Measurements from ENCODE around the gene CPNE2.

CPNE2 gene

GRCh38 chr16:57146040-57146647, 53.8 kb downstream of the CPNE2 start:
- DNase-seq: no peak

DNA sequence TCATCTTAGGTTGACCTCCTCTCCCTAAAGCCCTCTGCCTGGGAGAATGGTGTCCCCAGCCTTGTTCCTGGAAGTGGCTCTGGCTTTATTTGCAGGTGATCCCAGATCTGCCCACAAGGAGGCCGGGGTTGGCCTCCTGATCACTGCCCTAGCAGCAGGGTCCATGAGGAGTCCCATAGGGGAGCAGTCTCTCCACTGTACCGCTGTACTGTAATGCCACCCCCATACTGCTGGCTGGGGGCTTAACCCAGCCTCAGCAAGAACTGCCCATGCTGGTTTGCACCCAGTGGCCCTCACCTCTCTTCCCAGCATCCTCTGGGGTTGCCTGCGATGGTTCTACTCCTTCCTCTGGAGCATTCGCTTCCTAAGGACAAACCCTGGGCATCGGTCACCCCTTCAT, 54.4 kb downstream of the CPNE2 start:
- no peak for DNase-seq

GRCh38 chr16:57147381-57148221, 55.2 kb downstream of the CPNE2 start:
- DNase-seq: no peak

GRCh38 chr16:57148481-57148880, 56.1 kb downstream of the CPNE2 start:
- DNase-seq: no peak

GRCh38 chr16:57149391-57149790, 57.0 kb downstream of the CPNE2 start:
- no peak for DNase-seq

GRCh38 chr16:57150682-57151330, 58.4 kb downstream of the CPNE2 start:
- no peak for DNase-seq

DNA sequence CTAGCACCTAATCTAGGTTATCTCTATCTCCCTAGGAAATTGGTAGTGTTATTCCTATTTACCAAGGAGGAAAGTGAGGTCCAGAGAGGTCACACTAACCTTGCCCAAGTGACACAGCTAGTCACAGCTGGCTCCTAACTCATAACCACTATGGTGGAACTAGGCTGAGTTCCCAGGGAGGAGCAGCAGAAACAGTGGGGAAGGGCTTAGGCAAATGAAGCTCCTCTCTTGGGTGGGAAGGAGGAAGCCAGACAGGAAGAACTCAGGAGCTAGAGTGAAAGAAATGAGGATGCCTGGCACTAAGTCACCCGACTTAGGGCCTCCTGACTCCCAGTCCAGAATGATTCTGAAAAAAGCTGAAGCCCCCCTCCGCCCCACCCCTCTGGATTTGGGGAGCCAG, 59.0 kb downstream of the CPNE2 start:
- no peak for DNase-seq

DNA sequence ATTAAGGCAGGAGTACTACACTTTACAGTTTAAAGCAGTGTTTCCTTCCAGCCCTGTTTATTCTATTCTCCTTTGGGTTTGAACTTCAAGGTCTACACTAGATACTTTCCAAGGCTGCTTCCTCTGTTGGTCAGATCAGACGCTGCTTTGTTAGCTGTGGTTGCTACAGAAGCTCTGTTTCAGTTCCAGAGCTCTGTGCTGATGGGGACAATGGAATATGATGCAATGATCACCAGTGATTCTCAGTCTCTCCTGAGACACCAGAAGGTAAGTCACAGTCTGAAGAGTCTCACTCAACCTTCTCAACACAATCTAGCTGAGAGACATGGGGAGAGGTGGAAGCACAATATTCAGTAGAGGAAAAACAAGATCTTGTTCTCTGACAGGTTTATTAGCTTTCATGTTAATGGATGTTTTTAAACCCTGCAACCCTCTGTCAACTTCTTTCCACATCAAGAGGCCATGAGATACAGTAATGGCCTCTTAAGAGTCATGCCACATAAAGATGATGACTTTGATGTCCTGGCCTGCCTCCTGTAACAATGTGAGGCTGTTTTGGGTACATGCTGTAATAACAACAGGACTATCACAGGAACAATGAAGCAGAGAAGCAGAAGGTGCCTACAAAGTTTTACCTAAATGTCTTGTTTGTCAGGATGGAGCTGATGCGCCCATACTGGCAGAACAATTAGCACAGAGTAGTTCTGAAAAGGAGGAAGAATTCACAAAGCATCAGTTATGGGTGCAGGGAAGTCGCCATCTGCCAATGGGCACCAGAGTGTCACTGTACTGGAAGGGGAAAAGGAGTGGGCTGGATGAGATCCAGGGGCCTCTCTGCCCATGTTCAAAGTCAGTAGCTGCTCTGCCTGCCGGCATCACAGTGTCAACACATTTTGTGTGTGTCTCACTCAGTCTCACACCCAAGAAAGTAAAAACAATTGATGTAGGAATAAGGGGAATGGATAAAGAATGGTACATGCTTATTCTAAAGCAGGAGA, 60.0 kb downstream of the CPNE2 start:
- peak; percentile 45 for DNase-seq

DNA sequence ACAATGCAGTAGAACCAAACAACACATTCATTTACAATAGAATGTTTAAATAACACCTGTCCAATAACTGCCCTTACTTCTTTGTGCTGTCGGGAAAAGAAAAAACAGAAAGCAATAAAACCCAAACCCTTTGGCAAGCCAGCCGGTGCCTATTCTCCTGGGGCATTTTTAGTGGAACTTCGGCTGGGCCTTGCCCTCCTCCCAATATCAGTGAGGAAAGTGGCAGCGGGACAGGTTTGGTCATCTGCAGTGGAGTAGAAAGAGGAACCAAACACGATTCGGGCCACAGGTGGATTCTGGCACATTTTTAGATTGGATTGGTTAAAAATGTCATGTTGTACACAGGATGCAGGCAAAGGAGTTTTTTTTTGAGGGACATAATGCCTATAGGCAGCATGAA, 61.5 kb downstream of the CPNE2 start:
- no peak for DNase-seq

DNA sequence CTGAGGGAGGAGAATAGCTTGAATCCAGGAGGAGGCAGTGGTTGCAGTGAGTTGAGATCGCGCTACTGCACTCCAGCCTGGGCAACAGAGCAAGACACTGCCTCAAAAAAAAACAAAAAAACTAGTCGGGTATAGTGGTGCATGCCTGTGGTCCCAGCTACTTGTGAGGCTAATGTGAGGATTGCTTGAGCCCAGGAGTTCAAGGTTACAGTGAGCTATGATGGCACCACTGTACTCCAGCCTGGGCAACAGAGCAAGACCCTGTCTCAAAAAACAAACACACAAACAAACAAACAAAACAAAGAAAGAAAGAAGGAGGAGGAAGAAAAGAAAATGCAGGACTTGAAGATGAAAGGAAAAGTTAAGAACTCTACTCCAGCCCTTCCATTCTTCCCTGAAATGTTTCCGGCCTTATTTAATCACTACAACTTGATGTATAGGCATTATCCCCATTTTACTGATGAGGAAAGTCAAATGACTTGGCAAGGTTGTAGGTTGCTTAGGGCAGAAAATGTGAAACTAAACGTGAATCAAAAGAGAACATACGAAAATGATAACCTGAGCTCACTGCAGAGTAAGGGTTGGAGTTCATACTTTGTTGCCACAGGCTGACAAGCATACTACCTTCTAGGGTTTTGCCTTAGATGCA, 63.4 kb downstream of the CPNE2 start:
- no peak for DNase-seq

DNA sequence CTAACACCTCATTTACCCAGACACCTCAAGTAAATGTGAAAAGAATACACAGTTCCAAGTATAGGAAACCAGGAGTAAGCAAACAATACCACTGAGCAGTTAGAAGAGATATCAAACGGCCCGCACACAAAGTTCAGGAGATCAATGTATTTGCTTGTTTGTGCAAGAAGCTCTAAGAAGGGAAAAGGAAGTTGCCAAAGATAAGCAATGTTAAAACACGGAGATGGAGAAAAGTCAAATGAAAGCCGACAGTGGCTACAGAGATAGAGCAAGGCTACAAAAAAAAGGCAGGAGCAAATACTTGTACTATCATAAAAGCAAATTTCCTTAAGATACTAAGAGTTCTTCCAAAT, 63.9 kb downstream of the CPNE2 start:
- no peak for DNase-seq

DNA sequence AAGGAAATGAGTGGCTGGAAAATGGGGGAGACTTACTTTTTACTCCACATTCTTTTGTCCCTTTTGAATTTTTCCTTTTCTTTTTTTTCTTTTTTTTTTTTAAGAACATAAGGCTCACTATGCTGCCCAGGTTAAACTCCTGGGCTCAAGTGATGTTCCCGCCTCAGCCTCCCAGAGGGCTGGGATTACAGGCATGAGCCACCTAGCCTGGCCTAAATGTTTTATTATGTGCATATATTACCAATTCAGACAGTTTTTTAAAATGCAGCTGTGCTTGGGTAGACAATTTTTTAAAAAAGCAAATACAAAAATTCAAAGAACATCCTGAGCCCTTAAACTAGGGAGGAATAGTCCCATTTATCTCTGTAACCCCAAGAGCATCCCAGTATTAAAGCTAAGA, 65.2 kb downstream of the CPNE2 start:
- DNase-seq: no peak

DNA sequence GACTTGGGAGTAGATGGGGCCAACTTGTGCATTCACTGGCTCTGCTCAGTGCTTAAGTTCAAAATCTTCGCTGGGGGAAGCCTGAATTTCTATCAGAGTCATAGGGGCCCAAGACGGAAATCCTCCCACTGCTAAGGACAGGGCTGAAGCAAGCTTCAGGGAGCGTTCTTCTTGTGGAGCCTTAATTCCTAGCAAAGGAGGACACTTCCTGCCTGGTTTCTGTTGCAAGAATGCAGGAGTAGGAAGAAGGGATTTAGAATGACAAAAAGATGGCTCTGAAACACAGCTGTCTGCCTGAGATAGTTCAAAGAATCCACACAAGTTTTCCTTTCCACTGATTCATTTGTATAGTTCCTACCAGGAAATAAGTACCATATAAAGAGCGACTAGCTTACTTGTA, 67.1 kb downstream of the CPNE2 start:
- no peak for DNase-seq

DNA sequence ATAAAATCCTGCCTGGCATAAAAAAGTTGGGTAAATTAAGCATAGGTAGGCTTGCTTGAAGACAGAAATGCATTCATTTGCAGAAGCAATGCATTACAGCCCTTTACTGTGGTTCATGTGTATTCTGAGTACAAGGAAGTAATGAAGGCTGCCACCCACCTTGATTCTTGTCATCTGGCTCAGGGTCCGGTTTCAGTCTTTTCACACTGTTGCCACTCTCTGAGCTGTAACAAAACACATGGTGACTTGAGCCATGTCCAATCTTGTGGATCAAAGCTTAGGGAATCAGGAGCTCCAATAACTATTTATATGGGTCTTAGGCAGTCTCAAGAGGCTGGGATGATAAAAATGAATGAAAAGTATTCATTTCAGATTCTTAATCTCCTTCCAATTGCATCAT, 71.5 kb downstream of the CPNE2 start:
- no peak for DNase-seq

GRCh38 chr16:57165483-57165882, 73.1 kb downstream of the CPNE2 start:
- DNase-seq: no peak

GRCh38 chr16:57165938-57166337, 73.6 kb downstream of the CPNE2 start:
- peak; percentile 24 for DNase-seq

GRCh38 chr16:57166451-57166850, 74.1 kb downstream of the CPNE2 start:
- DNase-seq: no peak

DNA sequence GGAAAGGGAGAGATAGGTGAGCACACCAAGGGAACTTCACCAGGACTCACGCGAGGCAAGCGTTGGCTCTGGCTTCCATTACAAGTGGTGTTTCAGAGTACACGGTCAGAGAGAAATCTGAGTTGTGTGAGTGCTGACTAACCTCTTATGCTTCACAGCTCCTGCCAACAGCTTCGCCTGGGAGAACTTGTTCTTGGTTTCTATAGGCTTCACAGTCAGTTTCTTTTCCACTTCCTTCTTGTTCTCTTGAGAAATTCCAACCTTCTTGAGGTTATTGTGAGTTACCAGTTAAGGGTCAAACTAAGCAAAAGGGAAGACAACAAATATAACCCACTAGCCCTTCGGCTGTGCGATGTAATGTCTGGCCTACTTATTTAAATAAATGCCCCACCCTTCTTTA, 74.6 kb downstream of the CPNE2 start:
- DNase-seq: no peak

GRCh38 chr16:57167538-57167937, 75.2 kb downstream of the CPNE2 start:
- DNase-seq: no peak

DNA sequence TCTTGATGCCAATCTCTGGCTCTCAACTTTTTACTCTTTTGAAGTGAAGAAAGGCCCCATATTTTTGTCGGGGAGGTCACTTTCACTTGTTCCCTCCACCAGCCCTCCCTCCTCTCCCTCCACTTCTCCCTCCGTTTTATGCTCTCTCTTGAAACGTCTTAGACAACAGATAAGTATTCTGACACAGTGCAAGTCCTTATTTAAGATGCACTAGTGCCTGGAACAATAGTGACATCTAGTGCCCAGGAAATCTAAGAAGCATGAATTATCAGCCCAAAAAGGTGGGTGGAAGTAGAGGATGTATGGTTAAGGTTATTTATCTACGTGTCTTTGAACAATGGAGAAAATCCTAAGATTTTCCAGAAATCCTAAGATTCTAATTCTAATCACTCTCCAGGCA, 75.6 kb downstream of the CPNE2 start:
- peak; percentile 42 for DNase-seq

- DNase-seq: no peak
Measured at GRCh38 chr16:57169327-57169726, 76.9 kb downstream of the CPNE2 start.

- DNase-seq: no peak
Measured at GRCh38 chr16:57172721-57173290, 80.4 kb downstream of the CPNE2 start.
